Measurements from ENCODE around the gene SPATC1L. TPM values are rescaled to one million over a fixed set of nuclear protein-coding genes. Genes with fewer than 3 reads are reported as not detected.

SPATC1L gene
- total RNA-seq, 1 donor from 2014 or later: 14.1 TPM

- TF ChIP-seq CTCF (IDR thresholded peaks at IDR 0.05): no peak
- H3K27ac Mint-ChIP-seq (ENCODE audit: unreplicated experiment): no peak overlapping the region
Measured at GRCh38 chr21:46207006-46207919, 23.0 kb upstream of the SPATC1L start.

GRCh38 chr21:46206163-46207005 is 22.1 kb upstream of the SPATC1L start:
- no peak overlapping the region for H3K4me3 Mint-ChIP-seq (ENCODE audit: unreplicated experiment)
- no peaks in the 10 kb centered on the region for H3K27me3 Mint-ChIP-seq (ENCODE audit: low read depth)
- no peaks in the 10 kb centered on the region for H3K4me1 Mint-ChIP-seq (ENCODE audit: low read depth)
- no peak overlapping the region for H3K27ac Mint-ChIP-seq (ENCODE audit: unreplicated experiment)
- no peak for TF ChIP-seq CTCF (IDR thresholded peaks at IDR 0.05)
- DNase-seq (ENCODE audit: low spot score): peak; percentile 77
- H3K9me3 Mint-ChIP-seq (ENCODE audit: low read depth): no peaks in the 10 kb centered on the region
- H3K36me3 Mint-ChIP-seq (ENCODE audit: low read depth): peaks cover 25% of the 10 kb centered on the region

More at GRCh38 chr21:46207006-46207919, 23.0 kb upstream of the SPATC1L start:
- no peaks in the 10 kb centered on the region for H3K4me1 Mint-ChIP-seq (ENCODE audit: low read depth)
- H3K27me3 Mint-ChIP-seq (ENCODE audit: low read depth): no peaks in the 10 kb centered on the region
- no peak overlapping the region for H3K4me3 Mint-ChIP-seq (ENCODE audit: unreplicated experiment)
- peaks cover 26% of the 10 kb centered on the region for H3K36me3 Mint-ChIP-seq (ENCODE audit: low read depth)
- no peaks in the 10 kb centered on the region for H3K9me3 Mint-ChIP-seq (ENCODE audit: low read depth)
- DNase-seq (ENCODE audit: low spot score): peak; percentile 72

- peaks cover 27% of the 10 kb centered on the region for H3K36me3 Mint-ChIP-seq (ENCODE audit: low read depth)
- H3K27me3 Mint-ChIP-seq (ENCODE audit: low read depth): no peaks in the 10 kb centered on the region
- no peak for DNase-seq (ENCODE audit: low spot score)
Measured at GRCh38 chr21:46205766-46206162, 21.5 kb upstream of the SPATC1L start.

DNA sequence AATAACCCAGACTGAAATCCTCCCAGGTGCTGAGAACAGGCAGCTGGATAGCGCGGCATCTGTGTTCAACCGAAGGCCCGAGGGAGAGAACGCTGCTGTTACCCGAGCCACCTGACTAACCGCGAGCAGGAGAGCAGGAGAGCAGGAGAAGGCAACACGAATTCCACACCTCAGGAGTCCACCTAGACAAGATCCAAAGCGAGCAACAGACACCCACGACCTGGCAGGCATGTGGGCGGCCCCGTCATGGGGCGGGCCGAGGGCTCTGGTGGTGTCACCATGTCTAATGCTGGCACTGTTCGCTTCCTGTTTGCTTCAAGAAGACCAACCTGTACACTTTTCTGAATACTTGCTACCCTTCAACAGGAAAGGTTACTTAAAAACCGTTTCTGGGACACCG is 20.9 kb upstream of the SPATC1L start:
- peak; percentile 38 for DNase-seq (ENCODE audit: low spot score)
- Mint-ChIP-seq H3K36me3 (ENCODE audit: low read depth) (peaks cover 28% of the 10 kb centered on the region), H3K27ac (ENCODE audit: unreplicated experiment) (no peak overlapping the region), H3K9me3 (ENCODE audit: low read depth) (no peaks in the 10 kb centered on the region), H3K4me1 (ENCODE audit: low read depth) (no peaks in the 10 kb centered on the region), H3K27me3 (ENCODE audit: low read depth) (no peaks in the 10 kb centered on the region), H3K4me3 (ENCODE audit: unreplicated experiment) (no peak overlapping the region)
- TF ChIP-seq CTCF (IDR thresholded peaks at IDR 0.05): no peak

More at GRCh38 chr21:46205766-46206162, 21.5 kb upstream of the SPATC1L start:
- no peaks in the 10 kb centered on the region for H3K9me3 Mint-ChIP-seq (ENCODE audit: low read depth)
- no peaks in the 10 kb centered on the region for H3K4me1 Mint-ChIP-seq (ENCODE audit: low read depth)
- no peak overlapping the region for H3K27ac Mint-ChIP-seq (ENCODE audit: unreplicated experiment)
- no peak for TF ChIP-seq CTCF (IDR thresholded peaks at IDR 0.05)
- no peak overlapping the region for H3K4me3 Mint-ChIP-seq (ENCODE audit: unreplicated experiment)

- H3K4me1 Mint-ChIP-seq (ENCODE audit: low read depth): no peaks in the 10 kb centered on the region
- peak; percentile 24 for DNase-seq (ENCODE audit: low spot score)
- H3K9me3 Mint-ChIP-seq (ENCODE audit: low read depth): no peaks in the 10 kb centered on the region
- TF ChIP-seq CTCF (IDR thresholded peaks at IDR 0.05): no peak
- H3K4me3 Mint-ChIP-seq (ENCODE audit: unreplicated experiment): no peak overlapping the region
- peaks cover 41% of the 10 kb centered on the region for H3K36me3 Mint-ChIP-seq (ENCODE audit: low read depth)
- H3K27ac Mint-ChIP-seq (ENCODE audit: unreplicated experiment): no peak overlapping the region
- H3K27me3 Mint-ChIP-seq (ENCODE audit: low read depth): no peaks in the 10 kb centered on the region
Measured at GRCh38 chr21:46203203-46203600, 18.9 kb upstream of the SPATC1L start.

Data from chondrocyte (in vitro differentiated cells).